Neuron (in vitro differentiated cells): ENCODE data around the gene STX17.

ENCODE experiments used
- H2AFZ ChIP-seq: one replicate; pipeline ENCODE4 v1.6.1; 2013; ENCODE audit warnings: low read depth, mild to moderate bottlenecking, inconsistent platforms, low read length, moderate library complexity
- H3K27me3 ChIP-seq: one replicate; pipeline ENCODE4 v1.6.1; 2013; ENCODE audit warnings: low read length; ENCODE audit not compliant: insufficient read depth
- H3K36me3 ChIP-seq: one replicate; pipeline ENCODE4 v1.6.1; 2013; ENCODE audit warnings: low read length; ENCODE audit not compliant: insufficient read depth
- H3K4me1 ChIP-seq: one replicate; pipeline ENCODE4 v1.6.1; 2013; ENCODE audit warnings: low read length; ENCODE audit not compliant: insufficient read depth
- H3K4me3 ChIP-seq: 2 replicates; pipeline ENCODE4 v1.5.1; 2013; ENCODE audit warnings: mild to moderate bottlenecking, low read length, moderate library complexity
- H3K9me3 ChIP-seq: one replicate; pipeline ENCODE4 v1.6.1; 2013; ENCODE audit warnings: low read length

STX17 gene

GRCh38 chr9:99876190-99876589 is 30.3 kb upstream of the STX17 start:
- Histone ChIP-seq H3K4me3 (no peak overlapping the region), H3K4me1 (peaks cover 2% of the 10 kb centered on the region), H3K27me3 (no peaks in the 10 kb centered on the region), H3K9me3 (no peaks in the 10 kb centered on the region), H3K36me3 (no peaks in the 10 kb centered on the region), H2AFZ (no peak overlapping the region)

- Histone ChIP-seq H3K9me3 (no peaks in the 10 kb centered on the region), H3K27me3 (no peaks in the 10 kb centered on the region), H3K4me1 (peaks cover 2% of the 10 kb centered on the region), H2AFZ (no peak overlapping the region), H3K36me3 (no peaks in the 10 kb centered on the region), H3K4me3 (no peak overlapping the region)
These were observed 27.8 kb upstream of the STX17 start for GRCh38 chr9:99878651-99879050.

GRCh38 chr9:99881769-99882168 is 24.7 kb upstream of the STX17 start:
- H3K36me3 ChIP-seq = no peaks in the 10 kb centered on the region
- H3K9me3 ChIP-seq = no peaks in the 10 kb centered on the region
- H3K27me3 ChIP-seq = no peaks in the 10 kb centered on the region
- H2AFZ ChIP-seq = no peak overlapping the region
- H3K4me1 ChIP-seq = peaks cover 2% of the 10 kb centered on the region
- no peak overlapping the region for H3K4me3 ChIP-seq

GRCh38 chr9:99885747-99886146 is 20.7 kb upstream of the STX17 start:
- Histone ChIP-seq H3K4me1 (no peaks in the 10 kb centered on the region), H3K9me3 (no peaks in the 10 kb centered on the region), H2AFZ (no peak overlapping the region), H3K36me3 (no peaks in the 10 kb centered on the region), H3K27me3 (no peaks in the 10 kb centered on the region), H3K4me3 (no peak overlapping the region)

GRCh38 chr9:99889120-99889519 is 17.3 kb upstream of the STX17 start:
- H2AFZ ChIP-seq = no peak overlapping the region
- no peaks in the 10 kb centered on the region for H3K36me3 ChIP-seq
- H3K9me3 ChIP-seq = no peaks in the 10 kb centered on the region
- H3K4me1 ChIP-seq = no peaks in the 10 kb centered on the region
- H3K4me3 ChIP-seq = no peak overlapping the region
- H3K27me3 ChIP-seq = no peaks in the 10 kb centered on the region

- H3K36me3 ChIP-seq = no peaks in the 10 kb centered on the region
- no peaks in the 10 kb centered on the region for H3K4me1 ChIP-seq
- no peak overlapping the region for H2AFZ ChIP-seq
- no peak overlapping the region for H3K4me3 ChIP-seq
- no peaks in the 10 kb centered on the region for H3K27me3 ChIP-seq
- no peaks in the 10 kb centered on the region for H3K9me3 ChIP-seq
These were observed 11.6 kb upstream of the STX17 start for GRCh38 chr9:99894826-99895225.

GRCh38 chr9:99895510-99895909 is 10.9 kb upstream of the STX17 start:
- Histone ChIP-seq H3K36me3 (no peaks in the 10 kb centered on the region), H3K4me1 (no peaks in the 10 kb centered on the region), H3K9me3 (no peaks in the 10 kb centered on the region), H2AFZ (no peak overlapping the region), H3K4me3 (no peak overlapping the region), H3K27me3 (no peaks in the 10 kb centered on the region)

- no peaks in the 10 kb centered on the region for H3K36me3 ChIP-seq
- no peak overlapping the region for H2AFZ ChIP-seq
- H3K9me3 ChIP-seq = no peaks in the 10 kb centered on the region
- H3K27me3 ChIP-seq = no peaks in the 10 kb centered on the region
- H3K4me1 ChIP-seq = no peaks in the 10 kb centered on the region
- H3K4me3 ChIP-seq = no peak overlapping the region
These were observed 10.3 kb upstream of the STX17 start for GRCh38 chr9:99896119-99896518.

- H3K27me3 ChIP-seq = no peaks in the 10 kb centered on the region
- H3K4me1 ChIP-seq = peaks cover 7% of the 10 kb centered on the region
- H3K9me3 ChIP-seq = no peaks in the 10 kb centered on the region
- H3K36me3 ChIP-seq = no peaks in the 10 kb centered on the region
- no peak overlapping the region for H2AFZ ChIP-seq
- no peak overlapping the region for H3K4me3 ChIP-seq
These were observed 3.1 kb upstream of the STX17 start for GRCh38 chr9:99903393-99903792.

GRCh38 chr9:99905833-99906402 is 536 bp upstream of the STX17 start:
- Histone ChIP-seq H3K9me3 (no peaks in the 10 kb centered on the region), H3K4me3 (peak overlapping the region; percentile 96), H3K4me1 (peaks cover 7% of the 10 kb centered on the region), H2AFZ (peak overlapping the region; percentile 89), H3K27me3 (no peaks in the 10 kb centered on the region), H3K36me3 (no peaks in the 10 kb centered on the region)

- H3K27me3 ChIP-seq = no peaks in the 10 kb centered on the region
- no peaks in the 10 kb centered on the region for H3K9me3 ChIP-seq
- H3K36me3 ChIP-seq = no peaks in the 10 kb centered on the region
- H3K4me3 ChIP-seq = peak overlapping the region; percentile 96
- peak overlapping the region; percentile 94 for H2AFZ ChIP-seq
- H3K4me1 ChIP-seq = peaks cover 7% of the 10 kb centered on the region
These were observed 716 bp downstream of the STX17 start for GRCh38 chr9:99907208-99907532.

GRCh38 chr9:99911600-99911999 is 5.1 kb downstream of the STX17 start:
- peaks cover 7% of the 10 kb centered on the region for H3K4me1 ChIP-seq
- no peak overlapping the region for H2AFZ ChIP-seq
- no peaks in the 10 kb centered on the region for H3K27me3 ChIP-seq
- H3K36me3 ChIP-seq = peaks cover 11% of the 10 kb centered on the region
- H3K4me3 ChIP-seq = no peak overlapping the region
- no peaks in the 10 kb centered on the region for H3K9me3 ChIP-seq

- Histone ChIP-seq H3K4me1 (no peaks in the 10 kb centered on the region), H2AFZ (no peak overlapping the region), H3K36me3 (peaks cover 32% of the 10 kb centered on the region), H3K9me3 (peaks cover 2% of the 10 kb centered on the region), H3K4me3 (no peak overlapping the region), H3K27me3 (no peaks in the 10 kb centered on the region)
These were observed 10.2 kb downstream of the STX17 start for GRCh38 chr9:99916650-99917049.

- no peaks in the 10 kb centered on the region for H3K27me3 ChIP-seq
- H2AFZ ChIP-seq = no peak overlapping the region
- H3K36me3 ChIP-seq = peaks cover 38% of the 10 kb centered on the region
- no peak overlapping the region for H3K4me3 ChIP-seq
- peaks cover 2% of the 10 kb centered on the region for H3K9me3 ChIP-seq
- no peaks in the 10 kb centered on the region for H3K4me1 ChIP-seq
These were observed 11.7 kb downstream of the STX17 start for GRCh38 chr9:99918134-99918533.
